Body of pancreas (tissue), 4 donors: ENCODE measurements around the gene AFF3.

ENCODE experiments used
- CTCF ChIP-seq, 7 experiments: fragments of 450-650 bp in 4 of 7; fragments of 200-600 bp in 3 of 7; sonication (generic) in 3 of 7; IDR thresholded peaks; one replicate each; pipeline ENCODE4 v1.5.1; 2016 to 2019; ENCODE audit warnings: antibody characterized with exemption in 7 of 7
- POLR2A ChIP-seq, 3 donors: fragments of 450-650 bp; IDR thresholded peaks; one replicate each; pipeline ENCODE4 v1.6.1; 2016; ENCODE audit warnings: antibody characterized with exemption in 3 of 3, mild to moderate bottlenecking in 2 of 3

DNA sequence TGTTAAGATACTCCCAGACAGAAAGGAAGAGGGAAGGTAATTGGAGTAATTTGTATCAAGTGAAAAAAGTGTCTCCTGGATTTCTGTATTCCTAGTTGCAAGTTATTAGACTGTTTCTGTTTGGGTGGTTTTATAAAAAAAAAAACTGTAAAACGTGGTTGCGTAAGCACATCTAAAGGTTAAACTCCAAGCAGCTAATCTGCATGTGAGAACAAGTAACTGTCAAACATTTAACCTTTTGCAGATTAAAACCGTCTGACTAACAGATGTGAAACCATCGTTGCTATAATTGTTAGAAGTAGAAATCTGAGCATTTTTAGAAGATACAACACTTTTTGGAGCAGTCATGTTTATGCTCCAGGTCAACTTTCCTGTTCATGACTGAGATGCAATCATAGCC lies 72.3 kb downstream of the AFF3 start:
- TF ChIP-seq CTCF (IDR thresholded peaks at IDR 0.05) (no peak), POLR2A (IDR thresholded peaks at IDR 0.05) (no peak)
